Cardiac ventricle fibroblast (primary cell): Measurements from ENCODE around the gene GLOD5. TPM values are rescaled to one million over a fixed set of nuclear protein-coding genes. Genes with fewer than 3 reads are reported as not detected.

Source experiments
- total RNA-seq: library from RNA; depleted of rRNA; stranded (reverse); fragments of >200 nt; gene quantifications from 2 replicates; pipeline ENCODE4 v1.2.3, GENCODE V29; 2015

The GLOD5 gene
- not detected in 2 replicates for total RNA-seq

GRCh38 chrX:48761674-48762471 lies at the start of gene GLOD5:
Gene GLOD5 (plus strand): TSS chrX:48761747. CDS start chrX:48761791, 44 bp downstream.

GRCh38 chrX:48786341-48786800 lies 24.8 kb downstream of the GLOD5 start, which contains the start of gene GATA1:
Gene GATA1 (plus strand): TSS chrX:48786590. CDS start chrX:48791110, 4,520 bp downstream.

GRCh38 chrX:48801280-48802088 lies 39.9 kb downstream of the GLOD5 start, which contains the start of gene HDAC6:
Gene HDAC6 (plus strand): TSS chrX:48802067. CDS start chrX:48802693, 626 bp downstream.

Other genes starting within 250 kb of the GLOD5 start
- 21.5 and 27.0 TPM in 2 replicates for gene EBP, start 239.9 kb upstream of the GLOD5 start, total RNA-seq
- gene TBC1D25, start 222.0 kb upstream of the GLOD5 start, total RNA-seq, result 10.6 and 12.0 TPM in 2 replicates
- gene RBM3, start 187.3 kb upstream of the GLOD5 start, total RNA-seq, result 161 and 182 TPM in 2 replicates
- gene WDR13, start 164.3 kb upstream of the GLOD5 start, total RNA-seq, result 75.8 and 109 TPM in 2 replicates
- 1.1 and 1.6 TPM in 2 replicates for gene WAS, start 77.9 kb upstream of the GLOD5 start, total RNA-seq
- gene SUV39H1, start 65.0 kb upstream of the GLOD5 start, total RNA-seq, result 2.7 and 6.2 TPM in 2 replicates
- not detected in 2 replicates for gene GATA1, start 24.8 kb downstream of the GLOD5 start, total RNA-seq
- 23.3 and 42.3 TPM in 2 replicates for gene HDAC6, start 40.3 kb downstream of the GLOD5 start, total RNA-seq
- gene ERAS, start 64.8 kb downstream of the GLOD5 start, total RNA-seq, result not detected in 2 replicates
- gene PCSK1N, start 73.9 kb downstream of the GLOD5 start, total RNA-seq, result 1.0 and 1.4 TPM in 2 replicates
- gene TIMM17B, start 136.0 kb downstream of the GLOD5 start, total RNA-seq, result 17.8 and 19.7 TPM in 2 replicates
- 53.7 and 56.3 TPM in 2 replicates for gene PQBP1, start 136.2 kb downstream of the GLOD5 start, total RNA-seq
- gene SLC35A2, start 149.9 kb downstream of the GLOD5 start, total RNA-seq, result 21.3 and 23.8 TPM in 2 replicates
- gene PIM2, start 157.3 kb downstream of the GLOD5 start, total RNA-seq, result 1.4 and 2.1 TPM in 2 replicates
- gene OTUD5, start 195.9 kb downstream of the GLOD5 start, total RNA-seq, result 33.8 and 40.0 TPM in 2 replicates
- 5.0 and 5.3 TPM in 2 replicates for gene KCND1, start 210.1 kb downstream of the GLOD5 start, total RNA-seq
- 13.2 and 14.8 TPM in 2 replicates for gene GRIPAP1, start 240.5 kb downstream of the GLOD5 start, total RNA-seq